ENCODE measurements around the gene PRDX6.
A peak's percentile ranks its signal among the peaks of the same experiment; 100 is the strongest.
"Not testable (repeated sequence)": the region's sequence is repeated elsewhere in the genome, so short reads cannot be mapped to it uniquely, and the experiment has no call there.

PRDX6 gene

GRCh38 chr1:173467426-173467825 lies 9.7 kb upstream of the PRDX6 start:
- no peak for DNase-seq (ENCODE audit: low read depth)

GRCh38 chr1:173469656-173470055 lies 7.5 kb upstream of the PRDX6 start:
- DNase-seq (ENCODE audit: low read depth) = no peak

- DNase-seq (ENCODE audit: low read depth) = no peak
Measured at GRCh38 chr1:173470608-173471007, 6.5 kb upstream of the PRDX6 start.

- no peak for DNase-seq (ENCODE audit: low read depth)
Measured at GRCh38 chr1:173473599-173474011, 3.5 kb upstream of the PRDX6 start.

- no peak for DNase-seq (ENCODE audit: low read depth)
Measured at GRCh38 chr1:173474097-173474779, 2.9 kb upstream of the PRDX6 start.

- not testable (repeated sequence) for DNase-seq (ENCODE audit: low read depth)
Measured at GRCh38 chr1:173474780-173475421, 2.2 kb upstream of the PRDX6 start.

- DNase-seq (ENCODE audit: low read depth) = no peak
Measured at GRCh38 chr1:173475564-173476196, 1.5 kb upstream of the PRDX6 start.

GRCh38 chr1:173476197-173476664 lies 904 bp upstream of the PRDX6 start:
- DNase-seq (ENCODE audit: low read depth) = no peak

- DNase-seq (ENCODE audit: low read depth) = peak; percentile 76
Measured at GRCh38 chr1:173476665-173477285, 360 bp upstream of the PRDX6 start.

- no peak for DNase-seq (ENCODE audit: low read depth)
Measured at GRCh38 chr1:173478094-173478674, 1.0 kb downstream of the PRDX6 start.

- no peak for DNase-seq (ENCODE audit: low read depth)
Measured at GRCh38 chr1:173479649-173480048, 2.5 kb downstream of the PRDX6 start.

- no peak for DNase-seq (ENCODE audit: low read depth)
Measured at GRCh38 chr1:173481195-173481772, 4.1 kb downstream of the PRDX6 start.

- no peak for DNase-seq (ENCODE audit: low read depth)
Measured at GRCh38 chr1:173482683-173483082, 5.5 kb downstream of the PRDX6 start.

GRCh38 chr1:173484276-173484675 lies 7.1 kb downstream of the PRDX6 start:
- no peak for DNase-seq (ENCODE audit: low read depth)

- DNase-seq (ENCODE audit: low read depth) = no peak
Measured at GRCh38 chr1:173485401-173485800, 8.3 kb downstream of the PRDX6 start.

GRCh38 chr1:173488001-173488400 lies 10.9 kb downstream of the PRDX6 start:
- no peak for DNase-seq (ENCODE audit: low read depth)

GRCh38 chr1:173489149-173489600 lies 12.0 kb downstream of the PRDX6 start:
- no peak for DNase-seq (ENCODE audit: low read depth)

- no peak for DNase-seq (ENCODE audit: low read depth)
Measured at GRCh38 chr1:173489929-173490328, 12.8 kb downstream of the PRDX6 start.

- no peak for DNase-seq (ENCODE audit: low read depth)
Measured at GRCh38 chr1:173491508-173491907, 14.4 kb downstream of the PRDX6 start.

- not testable (repeated sequence) for DNase-seq (ENCODE audit: low read depth)
Measured at GRCh38 chr1:173493125-173493524, 16.0 kb downstream of the PRDX6 start.

GRCh38 chr1:173495609-173496267 lies 18.6 kb downstream of the PRDX6 start:
- DNase-seq (ENCODE audit: low read depth) = no peak

All from activated T-cell treated with anti-CD3 and anti-CD28 coated beads for 48 hours (primary cell).